Activated naive CD8-positive, alpha-beta T cell treated with anti-CD3 and anti-CD28 coated beads, Interleukin-2, amount 10 ng/mL, durations not matched to agents 7 days and 5 days (primary cell): ENCODE data around the gene HOATZ. TPM values are rescaled to one million over a fixed set of nuclear protein-coding genes. Genes with fewer than 3 reads are reported as not detected.

Experiments
- ATAC-seq: fragments of 150-1000 bp; cut with Tn5 transposase; one replicate; pipeline ENCODE4 v1.10.0; 2021; ENCODE audit warnings: low read depth, moderate library complexity
- POLR2A ChIA-PET: fragments of 350-600 bp; sonication (Branson Sonifier 250); formaldehyde crosslinking; loops from one replicate; lab custom pipeline; 2021; ENCODE audit warnings: antibody characterized with exemption; lab: Charles Lee
- DNase-seq: peaks from one replicate; pipeline ENCODE4 v3.0.0; 2021
- H3K27ac Mint-ChIP-seq: one replicate; pipeline ENCODE4 v1.8.0; 2022; ENCODE audit warnings: mild to moderate bottlenecking, mixed read lengths
- H3K27me3 Mint-ChIP-seq: one replicate; pipeline ENCODE4 v1.8.0; 2022; ENCODE audit warnings: mild to moderate bottlenecking, moderate library complexity, mixed read lengths
- H3K36me3 Mint-ChIP-seq: one replicate; pipeline ENCODE4 v1.8.0; 2021; ENCODE audit warnings: mild to moderate bottlenecking, mixed read lengths
- H3K4me1 Mint-ChIP-seq: one replicate; pipeline ENCODE4 v1.8.0; 2021; ENCODE audit warnings: mixed read lengths
- H3K4me3 Mint-ChIP-seq: one replicate; pipeline ENCODE4 v1.8.0; 2022; ENCODE audit warnings: mild to moderate bottlenecking, moderate library complexity, mixed read lengths
- H3K9me3 Mint-ChIP-seq: one replicate; pipeline ENCODE4 v1.8.0; 2021; ENCODE audit warnings: mixed read lengths
- total RNA-seq, 2 experiments: library from RNA; stranded (reverse); gene quantifications; one replicate each; pipeline ENCODE4 v1.2.3, GENCODE V29; 2021

Gene HOATZ
- total RNA-seq, 2 experiments from 2014 or later = not detected

DNA sequence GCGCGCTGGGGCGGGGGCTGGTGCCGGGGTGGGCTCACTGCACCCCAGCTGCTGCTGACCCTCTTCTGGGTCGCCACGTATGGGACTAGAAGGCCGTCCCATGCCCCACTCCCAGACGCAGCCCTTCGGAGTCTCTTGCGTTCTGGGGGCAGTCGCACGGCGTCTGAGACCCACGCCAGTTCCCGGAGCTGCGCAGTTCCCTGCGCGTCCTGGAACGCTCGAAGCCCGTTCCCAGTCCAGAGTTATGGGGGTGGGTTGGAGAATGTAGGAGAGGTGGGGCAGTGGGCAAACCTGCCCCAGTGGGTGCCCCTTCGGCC lies 26.3 kb downstream of the HOATZ start:
- Mint-ChIP-seq H3K36me3 (peaks cover 19% of the 10 kb centered on the region), H3K27me3 (peaks cover 7% of the 10 kb centered on the region), H3K27ac (peak overlapping the region; percentile 11), H3K9me3 (no peaks in the 10 kb centered on the region), H3K4me1 (peaks cover 49% of the 10 kb centered on the region), H3K4me3 (peak overlapping the region; percentile 86)
- POLR2A ChIA-PET = interaction anchor here (1.0 to 3.6 kb wide), 7 partner anchors 8 to 86 kb away, joined by 3 to 35 read pairs (median 10); partner anchors contain the start of genes BTG4 and HOATZ
- ATAC-seq = peak; percentile 2
- DNase-seq = no peak

GRCh38 chr11:111541254-111542061 lies 26.9 kb downstream of the HOATZ start:
- Mint-ChIP-seq H3K4me3 (peak overlapping the region; percentile 86), H3K36me3 (peaks cover 23% of the 10 kb centered on the region), H3K4me1 (peaks cover 49% of the 10 kb centered on the region), H3K27me3 (peaks cover 5% of the 10 kb centered on the region), H3K27ac (peak overlapping the region; percentile 69), H3K9me3 (no peaks in the 10 kb centered on the region)
- ATAC-seq (no peak), DNase-seq (peak; percentile 55)
- POLR2A ChIA-PET = interaction anchor here (0.7 to 3.6 kb wide), 5 partner anchors 9 to 39 kb away, joined by 3 to 35 read pairs (median 6); partner anchors contain the start of genes BTG4 and HOATZ

- peak overlapping the region; percentile 86 for H3K4me3 Mint-ChIP-seq
- POLR2A ChIA-PET = interaction anchor here (3.6 kb wide), 1 partner anchor 29 kb away, joined by 35 read pairs; the partner anchor contains the start of genes BTG4 and HOATZ
- H3K27me3 Mint-ChIP-seq = peaks cover 5% of the 10 kb centered on the region
- H3K27ac Mint-ChIP-seq = peak overlapping the region; percentile 8
- no peak for ATAC-seq
- H3K4me1 Mint-ChIP-seq = peaks cover 44% of the 10 kb centered on the region
- H3K36me3 Mint-ChIP-seq = peaks cover 30% of the 10 kb centered on the region
- H3K9me3 Mint-ChIP-seq = no peaks in the 10 kb centered on the region
- DNase-seq = no peak
These were observed 28.2 kb downstream of the HOATZ start for GRCh38 chr11:111542606-111543275.

- DNase-seq (no peak), ATAC-seq (no peak)
- no peak overlapping the region for H3K4me3 Mint-ChIP-seq
- peaks cover 59% of the 10 kb centered on the region for H3K36me3 Mint-ChIP-seq
- H3K4me1 Mint-ChIP-seq = peaks cover 8% of the 10 kb centered on the region
- POLR2A ChIA-PET = interaction anchor here (0.6 to 1.1 kb wide), 2 partner anchors 10 to 112 kb away, joined by 3 read pairs; no protein-coding TSS in a partner anchor
- peaks cover 2% of the 10 kb centered on the region for H3K27me3 Mint-ChIP-seq
- no peaks in the 10 kb centered on the region for H3K9me3 Mint-ChIP-seq
- H3K27ac Mint-ChIP-seq = no peak overlapping the region
These were observed 33.9 kb downstream of the HOATZ start for GRCh38 chr11:111548525-111548924.

DNA sequence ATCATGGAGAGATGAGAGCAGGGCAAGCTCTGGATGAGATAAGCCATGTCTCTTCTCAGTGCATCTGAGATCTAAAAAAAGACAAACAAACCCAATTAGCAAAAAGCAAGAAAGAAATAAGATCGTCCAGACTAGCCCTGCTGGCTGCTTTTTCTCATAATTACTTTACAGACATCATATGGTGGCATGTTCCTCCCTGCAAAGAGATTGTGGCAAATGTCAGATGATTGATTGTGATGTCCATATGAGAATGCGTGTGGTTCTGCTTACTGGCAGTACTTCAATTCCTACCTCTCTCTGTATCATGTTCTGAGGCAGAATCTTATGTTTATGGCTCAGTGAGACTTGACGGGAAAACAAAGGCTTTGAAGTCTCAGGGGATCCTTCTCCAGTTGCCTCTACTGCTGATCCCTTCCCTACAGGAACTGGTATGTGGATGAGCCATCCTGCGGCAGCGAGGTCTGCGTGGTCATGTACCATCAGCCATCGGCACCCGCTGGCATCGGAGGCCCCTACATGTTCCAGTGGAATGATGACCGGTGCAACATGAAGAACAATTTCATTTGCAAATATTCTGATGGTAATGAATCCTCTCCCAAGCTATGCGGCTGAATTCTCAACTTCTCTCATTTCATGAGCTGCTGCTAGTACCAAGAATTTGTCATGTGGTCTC lies 34.8 kb downstream of the HOATZ start:
- no peaks in the 10 kb centered on the region for H3K9me3 Mint-ChIP-seq
- no peak for ATAC-seq
- no peak for DNase-seq
- peaks cover 59% of the 10 kb centered on the region for H3K36me3 Mint-ChIP-seq
- POLR2A ChIA-PET = interaction anchor here (0.6 to 1.1 kb wide), 2 partner anchors 10 to 113 kb away, joined by 3 read pairs; no protein-coding TSS in a partner anchor
- peaks cover 2% of the 10 kb centered on the region for H3K27me3 Mint-ChIP-seq
- H3K4me3 Mint-ChIP-seq = no peak overlapping the region
- H3K4me1 Mint-ChIP-seq = peaks cover 5% of the 10 kb centered on the region
- H3K27ac Mint-ChIP-seq = no peak overlapping the region

GRCh38 chr11:111549869-111550203 lies 35.3 kb downstream of the HOATZ start:
- POLR2A ChIA-PET = no interaction called here
- H3K36me3 Mint-ChIP-seq = peaks cover 57% of the 10 kb centered on the region
- no peak overlapping the region for H3K4me3 Mint-ChIP-seq
- peaks cover 5% of the 10 kb centered on the region for H3K4me1 Mint-ChIP-seq
- DNase-seq = no peak
- no peak for ATAC-seq
- no peaks in the 10 kb centered on the region for H3K27me3 Mint-ChIP-seq
- H3K9me3 Mint-ChIP-seq = no peaks in the 10 kb centered on the region
- no peak overlapping the region for H3K27ac Mint-ChIP-seq

GRCh38 chr11:111550258-111550657 lies 35.7 kb downstream of the HOATZ start:
- Mint-ChIP-seq H3K4me3 (no peak overlapping the region), H3K36me3 (peaks cover 58% of the 10 kb centered on the region), H3K27ac (no peak overlapping the region), H3K4me1 (peaks cover 3% of the 10 kb centered on the region), H3K27me3 (no peaks in the 10 kb centered on the region), H3K9me3 (peaks cover under 1% of the 10 kb centered on the region)
- POLR2A ChIA-PET = no interaction called here
- DNase-seq (no peak), ATAC-seq (no peak)

DNA sequence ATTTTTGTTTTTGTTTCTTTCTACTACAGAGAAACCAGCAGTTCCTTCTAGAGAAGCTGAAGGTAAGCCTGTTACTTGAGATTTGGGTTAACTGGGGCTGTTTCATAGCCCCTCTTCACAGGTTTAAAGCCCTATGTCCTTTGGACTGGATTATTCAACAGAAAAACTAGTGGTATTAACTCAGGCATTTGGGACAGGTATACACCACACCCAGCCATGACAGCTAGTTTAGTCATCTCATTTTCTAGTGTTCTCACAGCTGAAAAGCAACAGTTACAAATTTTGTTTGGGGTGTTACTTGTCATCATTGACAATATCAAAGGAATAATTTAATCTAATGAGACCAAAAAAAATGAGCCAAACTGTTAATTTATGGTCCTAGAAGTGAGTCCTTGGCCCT lies 40.0 kb downstream of the HOATZ start:
- H3K4me1 Mint-ChIP-seq = no peaks in the 10 kb centered on the region
- peaks cover 7% of the 10 kb centered on the region for H3K9me3 Mint-ChIP-seq
- DNase-seq = no peak
- POLR2A ChIA-PET = no interaction called here
- peaks cover 48% of the 10 kb centered on the region for H3K36me3 Mint-ChIP-seq
- H3K27me3 Mint-ChIP-seq = no peaks in the 10 kb centered on the region
- no peak overlapping the region for H3K4me3 Mint-ChIP-seq
- H3K27ac Mint-ChIP-seq = no peak overlapping the region
- ATAC-seq = no peak

DNA sequence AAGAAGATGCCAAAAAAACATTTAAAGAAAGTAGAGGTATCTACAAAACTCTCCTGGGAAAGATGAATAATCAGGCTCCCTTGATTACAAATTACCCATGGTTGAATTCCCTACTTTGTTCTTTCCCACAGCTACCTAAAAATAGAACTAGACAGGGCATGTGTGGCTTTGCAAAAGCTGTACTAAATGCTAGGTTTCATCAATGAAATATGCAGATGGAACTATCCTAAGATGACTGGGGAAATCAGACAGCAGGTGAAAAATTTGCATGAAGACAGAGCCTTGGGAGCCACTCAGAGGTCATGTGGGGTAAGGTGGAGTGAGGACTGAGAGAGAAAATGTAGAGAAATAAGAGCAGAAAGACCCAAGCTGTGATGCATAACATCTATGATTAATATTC lies 40.7 kb downstream of the HOATZ start:
- Mint-ChIP-seq H3K4me1 (no peaks in the 10 kb centered on the region), H3K4me3 (no peak overlapping the region), H3K9me3 (peaks cover 7% of the 10 kb centered on the region), H3K36me3 (peaks cover 50% of the 10 kb centered on the region), H3K27me3 (no peaks in the 10 kb centered on the region), H3K27ac (no peak overlapping the region)
- no peak for DNase-seq
- POLR2A ChIA-PET = no interaction called here
- no peak for ATAC-seq

DNA sequence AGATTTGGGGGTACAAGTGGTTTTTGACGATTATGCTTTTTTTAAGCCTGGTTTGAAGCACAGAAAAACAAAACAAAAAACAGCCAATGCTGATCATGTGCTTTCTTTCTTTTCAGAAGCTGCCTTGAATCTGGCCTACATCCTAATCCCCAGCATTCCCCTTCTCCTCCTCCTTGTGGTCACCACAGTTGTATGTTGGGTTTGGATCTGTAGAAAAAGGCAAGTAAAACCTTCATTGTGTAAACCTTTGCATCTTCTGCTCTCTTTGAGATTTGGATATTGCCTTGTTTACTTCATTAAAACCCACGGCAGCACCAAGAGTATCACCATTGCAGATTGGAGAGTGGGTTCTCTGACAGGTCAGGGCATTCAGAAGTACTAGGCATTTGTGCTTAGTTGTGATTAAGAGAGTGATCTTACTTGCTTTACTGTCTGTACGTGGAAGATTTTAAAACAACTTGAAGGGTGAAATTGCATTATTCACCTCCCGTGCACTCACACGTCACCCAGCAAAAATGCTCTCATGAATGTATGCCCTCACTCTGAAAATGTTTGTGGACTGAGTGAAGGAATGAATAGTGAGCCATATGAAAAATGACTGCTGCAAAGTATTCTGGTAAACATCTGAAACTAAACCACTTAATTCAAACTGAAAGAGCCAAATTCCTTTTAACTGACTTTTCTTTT lies 43.0 kb downstream of the HOATZ start:
- DNase-seq (no peak), ATAC-seq (no peak)
- H3K4me1 Mint-ChIP-seq = no peaks in the 10 kb centered on the region
- POLR2A ChIA-PET = no interaction called here
- H3K9me3 Mint-ChIP-seq = peaks cover 7% of the 10 kb centered on the region
- H3K27me3 Mint-ChIP-seq = no peaks in the 10 kb centered on the region
- no peak overlapping the region for H3K4me3 Mint-ChIP-seq
- H3K27ac Mint-ChIP-seq = no peak overlapping the region
- peaks cover 38% of the 10 kb centered on the region for H3K36me3 Mint-ChIP-seq

GRCh38 chr11:111559800-111560464 lies 45.4 kb downstream of the HOATZ start:
- Mint-ChIP-seq H3K4me3 (no peak overlapping the region), H3K27me3 (no peaks in the 10 kb centered on the region), H3K9me3 (peaks cover 7% of the 10 kb centered on the region)

DNA sequence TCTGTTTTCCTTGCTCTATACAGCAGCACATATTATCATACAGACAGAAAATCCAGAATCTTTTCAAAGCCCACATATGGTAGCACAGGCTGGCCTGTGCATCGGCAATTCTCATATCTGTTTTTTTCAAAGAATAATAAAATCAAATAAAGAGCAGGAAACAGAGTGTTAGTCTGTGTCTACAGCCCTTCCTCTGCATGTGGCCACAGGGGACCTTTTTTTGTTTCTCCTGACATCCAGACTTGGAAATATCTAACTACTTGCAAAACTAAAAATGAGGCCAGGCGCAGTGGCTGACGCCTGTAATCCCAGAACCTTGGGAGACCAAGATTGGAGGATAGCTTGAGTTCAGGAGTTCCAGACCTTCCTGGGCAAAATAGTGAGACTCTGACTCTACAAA lies 46.2 kb downstream of the HOATZ start:
- H3K4me1 Mint-ChIP-seq = no peaks in the 10 kb centered on the region
- peaks cover 6% of the 10 kb centered on the region for H3K9me3 Mint-ChIP-seq
- DNase-seq (no peak), ATAC-seq (no peak)
- H3K36me3 Mint-ChIP-seq = peaks cover 21% of the 10 kb centered on the region
- no peaks in the 10 kb centered on the region for H3K27me3 Mint-ChIP-seq
- H3K27ac Mint-ChIP-seq = no peak overlapping the region
- POLR2A ChIA-PET = no interaction called here
- no peak overlapping the region for H3K4me3 Mint-ChIP-seq

More at GRCh38 chr11:111559800-111560464, 45.4 kb downstream of the HOATZ start:
- ATAC-seq (no peak), DNase-seq (no peak)
- Mint-ChIP-seq H3K4me1 (no peaks in the 10 kb centered on the region), H3K36me3 (peaks cover 28% of the 10 kb centered on the region), H3K27ac (no peak overlapping the region)
- POLR2A ChIA-PET = no interaction called here
